OCI-LY1 (cell line): ENCODE results near the gene NR2F1.

Source experiments
- CTCF ChIP-seq: fragments of 200-600 bp; sonication (generic), shearing (Covaris generic); IDR thresholded peaks from 2 replicates; pipeline ENCODE4 v1.5.1; 2017; ENCODE audit warnings: mild to moderate bottlenecking, antibody characterized with exemption, low read length, moderate library complexity, mixed read lengths
- EZH2 ChIP-seq: fragments of 200-600 bp; sonication (generic), shearing (Covaris generic); IDR thresholded peaks from 2 replicates; pipeline ENCODE4 v1.8.0; 2017; ENCODE audit warnings: borderline replicate concordance, mixed run types, mild to moderate bottlenecking, antibody characterized with exemption, low read length, moderate library complexity, mixed read lengths

- TF ChIP-seq CTCF, result no peak
- no peak for TF ChIP-seq EZH2
Measured at GRCh38 chr5:93616538-93617174, 33.6 kb downstream of the NR2F1 start.
